ENCODE measurements around the gene IL1F10.

The IL1F10 gene

GRCh38 chr2:113112441-113112840, 44.7 kb downstream of the IL1F10 start:
- no peak for DNase-seq (ENCODE audit: low read depth in 2 of 2)

GRCh38 chr2:113112871-113113270, 45.1 kb downstream of the IL1F10 start:
- DNase-seq (ENCODE audit: low read depth in 2 of 2): no peak

DNA sequence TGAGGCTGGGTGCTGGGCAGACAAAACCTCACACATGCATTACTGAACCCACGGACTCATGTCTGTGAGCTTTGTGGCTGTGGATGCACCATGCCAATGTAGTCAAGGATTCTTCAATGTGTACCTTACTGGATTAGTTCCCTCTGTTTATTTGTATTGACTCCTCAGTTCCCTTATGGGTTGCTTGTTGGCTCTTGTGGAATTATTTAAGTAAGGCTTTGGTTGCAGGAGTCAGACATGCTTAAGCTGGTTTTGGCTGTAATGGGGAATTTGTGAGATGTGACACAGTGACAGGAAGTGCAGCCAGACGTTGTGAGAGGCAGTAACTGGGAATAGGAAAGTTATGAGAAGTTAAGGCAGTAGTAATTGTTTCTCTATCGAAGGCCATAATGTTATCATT, 46.0 kb downstream of the IL1F10 start:
- DNase-seq (ENCODE audit: low read depth in 2 of 2): no peak

DNA sequence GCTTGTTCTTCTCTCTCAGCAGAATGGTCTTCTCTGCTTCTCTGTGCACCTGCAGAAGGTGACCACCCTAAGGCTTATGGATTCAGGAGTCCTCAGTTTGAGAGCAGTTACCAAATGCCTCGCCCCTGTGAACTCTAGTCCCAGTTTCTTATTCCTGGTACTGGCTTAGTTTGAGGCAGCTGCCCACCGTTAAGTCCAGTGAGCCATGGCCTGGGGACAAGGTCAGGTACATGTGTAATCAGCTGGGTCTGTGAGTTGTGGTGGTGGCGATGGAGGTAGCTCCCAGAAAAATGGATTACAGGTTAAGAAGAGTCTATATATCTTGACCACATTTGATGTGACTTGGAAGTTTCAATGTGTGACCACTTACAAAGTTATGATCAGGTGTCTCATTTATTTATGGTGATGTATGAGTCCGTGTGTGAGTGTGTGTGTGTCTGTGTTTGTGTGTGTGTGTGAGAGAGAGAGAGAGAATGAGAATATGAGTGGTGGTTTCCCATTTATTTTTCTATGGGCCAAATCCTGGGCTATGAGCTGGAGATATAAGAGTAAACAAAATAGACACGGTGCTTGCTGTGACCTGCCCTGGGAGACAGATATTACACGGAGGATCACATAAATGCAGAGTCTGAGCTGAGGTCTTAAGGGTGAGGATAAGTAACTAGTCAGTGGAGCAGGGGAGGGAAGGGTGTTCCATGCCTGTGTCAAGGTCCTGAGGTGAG, 46.6 kb downstream of the IL1F10 start:
- no peak for DNase-seq (ENCODE audit: low read depth in 2 of 2)

- DNase-seq (ENCODE audit: low read depth in 2 of 2): no peak
Observed at GRCh38 chr2:113114996-113115395, 47.2 kb downstream of the IL1F10 start.

DNA sequence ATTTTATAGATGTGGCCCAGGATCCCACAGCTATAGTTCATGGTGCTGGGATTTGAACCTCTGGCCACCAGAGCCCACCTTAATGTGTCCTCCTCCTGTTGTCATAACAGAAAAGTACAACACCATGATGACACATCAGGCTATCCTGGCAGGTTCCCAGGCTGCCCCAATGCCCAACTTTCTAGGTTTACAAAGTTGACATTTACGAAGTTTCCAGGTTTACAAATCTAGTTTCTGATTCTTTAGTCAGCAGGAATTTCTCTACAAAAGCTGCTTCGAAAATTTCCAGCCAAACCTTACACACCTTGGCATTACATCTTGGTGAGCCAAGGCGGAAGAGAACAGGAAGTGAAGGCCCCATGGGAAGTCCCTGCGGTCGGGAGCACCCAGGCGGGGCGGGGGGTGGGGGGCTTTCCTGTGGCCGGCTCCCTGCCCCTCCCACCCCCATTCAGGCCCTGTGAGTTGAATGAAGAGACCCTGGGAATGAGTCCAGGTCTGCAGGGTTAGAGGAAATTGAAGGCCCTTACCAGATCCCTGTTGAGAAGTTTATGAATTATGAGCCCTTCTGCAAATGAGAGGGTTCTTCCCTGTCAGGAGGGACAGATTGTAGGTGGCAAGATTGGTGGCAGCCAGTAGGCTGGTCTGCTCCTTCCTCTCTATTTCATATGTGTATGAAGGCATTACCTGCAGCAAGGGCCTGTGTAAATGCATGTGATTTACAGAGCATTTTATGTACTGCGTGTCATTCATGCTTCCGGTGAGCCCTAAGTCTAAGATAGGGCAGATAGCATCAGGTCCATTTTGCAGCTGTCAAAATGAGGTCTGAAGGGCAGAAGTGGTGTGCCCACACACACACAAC, 48.6 kb downstream of the IL1F10 start:
- DNase-seq (ENCODE audit: low read depth in 2 of 2): no peak

DNA sequence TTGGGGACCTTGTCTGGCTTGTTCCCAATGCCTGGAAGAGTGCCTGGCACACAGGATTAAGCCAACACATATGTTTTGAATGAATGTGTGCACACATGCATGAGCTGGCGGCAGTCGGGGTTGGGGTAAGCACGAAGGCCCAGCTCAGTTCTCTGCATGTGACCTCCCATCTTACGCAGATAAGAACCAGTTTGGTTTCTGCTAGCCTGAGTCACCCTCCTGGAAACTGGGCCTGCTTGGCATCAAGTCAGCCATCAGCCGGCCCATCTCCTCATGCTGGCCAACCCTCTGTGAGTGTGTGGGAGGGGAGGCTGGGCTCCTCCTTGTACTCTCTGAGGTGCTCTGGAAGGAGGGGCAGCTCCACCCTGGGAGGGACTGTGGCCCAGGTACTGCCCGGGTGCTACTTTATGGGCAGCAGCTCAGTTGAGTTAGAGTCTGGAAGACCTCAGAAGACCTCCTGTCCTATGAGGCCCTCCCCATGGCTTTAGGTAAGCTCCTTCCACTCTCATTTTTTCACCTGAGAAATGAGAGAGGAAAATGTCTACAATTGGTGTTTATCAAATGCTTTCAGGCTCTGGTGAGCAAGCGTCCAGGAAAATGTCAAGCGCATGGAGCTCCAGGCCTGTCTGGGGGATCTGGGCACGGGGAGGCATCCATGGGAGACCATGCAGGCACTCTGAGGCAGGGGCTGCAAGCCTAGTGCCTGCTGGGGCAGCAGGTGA, 49.9 kb downstream of the IL1F10 start:
- peak; percentile 63 for DNase-seq (ENCODE audit: low read depth in 2 of 2)

- DNase-seq (ENCODE audit: low read depth in 2 of 2): no peak
Observed at GRCh38 chr2:113118263-113118657, 50.5 kb downstream of the IL1F10 start.

DNA sequence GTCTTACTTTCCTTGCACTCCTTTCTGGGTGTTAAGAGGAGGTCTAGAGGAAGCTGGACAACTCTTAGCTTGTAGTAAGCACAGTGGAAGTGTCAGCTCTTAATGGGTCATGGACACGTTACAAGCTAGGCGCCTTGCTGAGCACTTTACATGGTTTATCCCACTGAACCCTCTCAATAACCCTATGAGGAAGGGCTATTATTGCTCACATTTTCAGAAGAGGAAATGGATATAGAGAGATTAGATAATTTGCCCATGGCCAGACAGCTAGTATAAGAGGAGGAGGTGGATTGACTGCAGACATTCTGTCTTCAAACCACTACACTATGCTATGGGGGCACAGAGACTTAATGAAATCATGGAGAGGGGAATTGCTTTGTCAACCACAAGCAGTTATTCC, 51.3 kb downstream of the IL1F10 start:
- DNase-seq (ENCODE audit: low read depth in 2 of 2): no peak

GRCh38 chr2:113120861-113121260, 53.1 kb downstream of the IL1F10 start:
- no peak for DNase-seq (ENCODE audit: low read depth in 2 of 2)

- DNase-seq (ENCODE audit: low read depth in 2 of 2): no peak
Observed at GRCh38 chr2:113122364-113122763, 54.6 kb downstream of the IL1F10 start.

DNA sequence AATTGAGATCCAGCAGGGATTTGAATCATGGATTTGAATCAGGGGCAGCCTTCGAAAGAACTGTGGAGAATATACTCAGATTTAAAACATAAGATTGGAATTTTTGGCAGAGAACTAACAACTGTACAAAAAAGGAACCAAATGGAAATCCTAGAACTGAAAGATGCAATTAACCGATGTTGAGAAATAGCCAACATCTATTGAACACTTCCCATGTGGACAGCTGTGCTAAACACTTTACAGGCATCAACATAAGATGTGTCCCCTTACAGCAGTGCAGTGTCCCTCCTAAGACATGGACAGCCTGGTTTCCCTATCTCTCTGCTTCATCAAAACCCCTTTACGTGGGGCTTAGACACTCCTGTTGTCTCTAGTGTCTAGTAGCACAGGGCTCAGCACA, 56.0 kb downstream of the IL1F10 start:
- no peak for DNase-seq (ENCODE audit: low read depth in 2 of 2)

- DNase-seq (ENCODE audit: low read depth in 2 of 2): peak in 1 of 2 donors; percentile 16
Observed at GRCh38 chr2:113124181-113124961, 56.6 kb downstream of the IL1F10 start.
